GM12875 (cell line): Measurements from ENCODE around the gene ATP8A2.
A peak's percentile ranks its signal among the peaks of the same experiment; 100 is the strongest.
"Not testable (repeated sequence)": the region's sequence is repeated elsewhere in the genome, so short reads cannot be mapped to it uniquely, and the experiment has no call there.

Source experiments
- H3K4me3 ChIP-seq: one replicate; pipeline ENCODE4 v1.5.1; 2011; ENCODE audit warnings: low read depth, low read length, control low read depth
- TF ChIP-seq, protein P1 (sequence below): IDR thresholded peaks from 2 replicates; pipeline ENCODE4 v1.5.1; 2011; ENCODE audit warnings: low read depth, mild to moderate bottlenecking, control low read depth, inconsistent platforms, low read length, moderate library complexity, borderline replicate concordance; ENCODE audit not compliant: insufficient read depth

ATP8A2 gene

GRCh38 chr13:25561812-25562211 lies 190.0 kb downstream of the ATP8A2 start:
- no peak overlapping the region for H3K4me3 ChIP-seq
- TF ChIP-seq, protein P1, sequence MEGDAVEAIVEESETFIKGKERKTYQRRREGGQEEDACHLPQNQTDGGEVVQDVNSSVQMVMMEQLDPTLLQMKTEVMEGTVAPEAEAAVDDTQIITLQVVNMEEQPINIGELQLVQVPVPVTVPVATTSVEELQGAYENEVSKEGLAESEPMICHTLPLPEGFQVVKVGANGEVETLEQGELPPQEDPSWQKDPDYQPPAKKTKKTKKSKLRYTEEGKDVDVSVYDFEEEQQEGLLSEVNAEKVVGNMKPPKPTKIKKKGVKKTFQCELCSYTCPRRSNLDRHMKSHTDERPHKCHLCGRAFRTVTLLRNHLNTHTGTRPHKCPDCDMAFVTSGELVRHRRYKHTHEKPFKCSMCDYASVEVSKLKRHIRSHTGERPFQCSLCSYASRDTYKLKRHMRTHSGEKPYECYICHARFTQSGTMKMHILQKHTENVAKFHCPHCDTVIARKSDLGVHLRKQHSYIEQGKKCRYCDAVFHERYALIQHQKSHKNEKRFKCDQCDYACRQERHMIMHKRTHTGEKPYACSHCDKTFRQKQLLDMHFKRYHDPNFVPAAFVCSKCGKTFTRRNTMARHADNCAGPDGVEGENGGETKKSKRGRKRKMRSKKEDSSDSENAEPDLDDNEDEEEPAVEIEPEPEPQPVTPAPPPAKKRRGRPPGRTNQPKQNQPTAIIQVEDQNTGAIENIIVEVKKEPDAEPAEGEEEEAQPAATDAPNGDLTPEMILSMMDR: no peak

DNA sequence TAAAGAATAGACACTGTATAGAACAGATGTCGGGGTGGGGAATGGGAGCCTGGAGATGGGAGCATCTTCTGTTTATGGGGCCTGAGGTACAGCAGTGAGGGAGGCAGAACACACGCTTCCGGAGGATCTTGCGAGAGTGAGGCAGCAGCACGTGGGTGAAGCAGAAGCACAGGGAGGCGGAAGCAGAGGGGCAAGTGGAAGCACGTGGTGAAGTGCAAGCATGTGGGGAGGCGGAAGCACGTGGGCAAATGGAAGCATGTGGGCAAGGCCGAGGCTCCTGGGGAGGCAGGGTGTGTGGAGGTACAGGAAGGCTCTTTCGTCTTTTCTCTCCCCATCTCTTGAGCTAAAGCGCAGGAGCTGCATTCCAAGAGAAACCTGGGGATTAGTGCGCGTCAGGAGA lies 198.4 kb downstream of the ATP8A2 start:
- TF ChIP-seq, protein P1: no peak
- no peak overlapping the region for H3K4me3 ChIP-seq

DNA sequence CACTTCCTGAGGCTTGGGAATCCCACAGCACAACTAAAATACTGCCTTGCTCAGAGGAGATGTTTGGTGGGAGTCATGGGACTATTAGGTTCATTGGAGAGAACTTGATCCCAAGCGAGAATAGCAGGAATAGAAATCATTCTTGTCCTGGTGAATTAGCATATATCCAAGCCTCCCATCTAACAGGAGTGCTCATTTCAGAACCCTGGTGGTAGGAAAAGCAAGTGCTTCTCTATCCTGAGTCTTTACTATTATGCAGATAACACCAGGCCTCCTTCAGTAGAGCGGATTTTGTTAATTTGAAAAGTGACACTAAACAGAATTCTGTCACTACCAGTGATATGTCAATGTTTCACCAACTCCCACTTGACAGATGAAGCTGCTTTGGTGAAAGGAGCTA lies 199.5 kb downstream of the ATP8A2 start:
- TF ChIP-seq, protein P1: no peak
- no peak overlapping the region for H3K4me3 ChIP-seq

- not testable (repeated sequence) for H3K4me3 ChIP-seq
Measured at GRCh38 chr13:25572171-25572570, 200.4 kb downstream of the ATP8A2 start.

DNA sequence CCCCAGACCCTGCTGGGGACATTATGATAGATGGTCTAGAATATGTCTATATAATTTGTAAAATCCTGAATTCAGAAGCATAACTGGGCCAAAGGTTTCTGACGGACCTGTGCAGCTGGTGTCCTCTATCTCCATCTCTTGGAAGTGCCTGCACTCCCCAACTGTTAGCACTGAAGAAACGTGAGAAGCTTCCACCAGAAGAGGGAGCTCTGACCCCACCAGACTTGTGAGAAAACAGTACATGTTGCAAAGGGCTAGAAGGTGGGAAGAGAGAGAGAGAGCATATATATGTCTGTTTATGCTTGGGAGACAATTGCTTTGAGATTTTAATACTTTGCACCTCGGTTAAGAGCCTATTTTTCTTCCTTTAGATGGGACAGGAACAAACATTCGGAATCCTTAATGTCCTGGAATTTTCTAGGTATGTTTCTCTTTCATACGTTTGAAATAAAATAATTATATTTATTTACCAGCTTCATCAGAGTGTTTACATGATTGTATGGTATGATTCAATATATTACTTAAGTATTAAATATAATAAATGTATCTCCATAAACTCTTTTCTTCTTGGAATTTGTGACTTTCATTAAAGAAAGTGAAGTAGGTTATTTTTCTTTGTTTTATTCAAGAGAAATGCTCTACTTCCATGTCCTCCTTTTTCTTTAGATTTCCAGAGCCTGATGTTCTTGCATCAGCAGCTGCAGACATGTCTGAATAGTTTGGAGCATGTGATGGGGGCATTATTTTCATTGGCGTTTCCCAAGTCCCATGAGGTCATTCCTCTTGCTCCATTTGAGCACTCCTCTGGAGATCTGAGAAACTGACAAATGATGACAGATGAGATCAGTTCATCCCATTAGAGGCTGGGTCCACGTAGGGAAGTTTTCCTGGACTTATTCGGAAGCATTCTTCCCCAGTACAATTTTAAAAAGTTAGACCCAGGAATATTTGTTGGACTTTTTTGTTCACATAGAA lies 202.9 kb downstream of the ATP8A2 start:
- TF ChIP-seq, protein P1: peak; percentile 77
- no peak overlapping the region for H3K4me3 ChIP-seq

GRCh38 chr13:25575562-25575961 lies 203.8 kb downstream of the ATP8A2 start:
- no peak overlapping the region for H3K4me3 ChIP-seq
- TF ChIP-seq, protein P1: no peak

DNA sequence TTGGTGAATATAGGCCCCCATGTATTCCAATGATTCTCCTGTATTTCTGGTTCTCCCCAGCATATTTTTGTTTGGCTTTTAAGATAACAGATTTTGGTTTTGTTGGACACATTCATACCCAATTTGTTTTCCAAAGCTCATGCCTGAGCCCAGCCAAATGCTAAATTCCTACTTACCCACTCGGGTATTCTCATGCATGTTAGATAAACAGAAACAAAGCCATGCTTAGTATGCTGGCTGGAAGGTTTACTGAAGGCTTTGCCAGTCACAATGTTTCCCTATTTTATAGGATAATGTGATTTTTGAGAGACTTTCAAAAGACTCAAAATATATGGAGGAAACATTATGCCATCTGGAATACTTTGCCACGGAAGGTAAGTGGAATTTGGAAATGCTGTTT lies 206.8 kb downstream of the ATP8A2 start:
- TF ChIP-seq, protein P1: no peak
- H3K4me3 ChIP-seq: no peak overlapping the region

DNA sequence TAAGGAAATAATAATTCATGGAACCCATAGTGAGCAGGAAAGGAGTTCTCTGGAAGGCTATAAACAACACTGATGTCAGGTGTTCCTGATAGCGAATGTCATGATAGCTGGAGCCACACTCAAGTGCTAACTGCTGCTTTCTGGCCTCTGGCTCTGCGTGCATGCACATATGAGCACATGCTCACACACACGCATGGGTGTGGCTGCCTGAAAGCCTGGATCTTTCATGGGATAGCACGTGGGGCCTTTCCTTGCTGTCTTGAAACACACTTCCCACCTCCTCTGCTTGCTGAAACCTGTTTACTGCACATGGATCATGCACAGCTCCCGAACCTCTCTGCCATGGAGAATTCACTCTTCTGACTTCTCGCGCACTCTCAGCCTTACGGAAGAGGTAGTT lies 207.4 kb downstream of the ATP8A2 start:
- TF ChIP-seq, protein P1: no peak
- H3K4me3 ChIP-seq: no peak overlapping the region
